HG03565 (cell line): ENCODE data around the gene NR1H2.
"Not testable (repeated sequence)": the region's sequence is repeated elsewhere in the genome, so short reads cannot be mapped to it uniquely, and the experiment has no call there.

Experiments used
- ATAC-seq: cut with Tn5 transposase; IDR thresholded peaks from one replicate; pipeline ENCODE4 v1.9.1; 2021; ENCODE audit warnings: mild to moderate bottlenecking, moderate library complexity; ENCODE audit not compliant: unreplicated experiment

NR1H2 gene

GRCh38 chr19:50377517-50377916 lies 1.3 kb downstream of the NR1H2 start:
- ATAC-seq: no peak

GRCh38 chr19:50378169-50378862 lies 2.1 kb downstream of the NR1H2 start:
- no peak for ATAC-seq

GRCh38 chr19:50378863-50379236 lies 2.6 kb downstream of the NR1H2 start:
- no peak for ATAC-seq

- no peak for ATAC-seq
These were observed 3.3 kb downstream of the NR1H2 start for GRCh38 chr19:50379602-50380001.

GRCh38 chr19:50380137-50380536 lies 3.9 kb downstream of the NR1H2 start:
- ATAC-seq: no peak

GRCh38 chr19:50380751-50381151 lies 4.5 kb downstream of the NR1H2 start:
- no peak for ATAC-seq

GRCh38 chr19:50381881-50382729 lies 5.8 kb downstream of the NR1H2 start:
- ATAC-seq: no peak

GRCh38 chr19:50383001-50383851 lies 7.0 kb downstream of the NR1H2 start:
- no peak for ATAC-seq

- peak; percentile 76 for ATAC-seq
These were observed 7.8 kb downstream of the NR1H2 start, which contains the start of gene POLD1 for GRCh38 chr19:50383852-50384684. TSS of gene POLD1 (plus strand) at chr19:50384347. CDS start at chr19:50398852, 14,505 bp downstream.

- no peak for ATAC-seq
These were observed 8.7 kb downstream of the NR1H2 start for GRCh38 chr19:50384685-50385535.

GRCh38 chr19:50387176-50387867 lies 11.1 kb downstream of the NR1H2 start:
- no peak for ATAC-seq

- ATAC-seq: no peak
These were observed 11.6 kb downstream of the NR1H2 start for GRCh38 chr19:50387868-50388245.

- ATAC-seq: not testable (repeated sequence)
These were observed 14.0 kb downstream of the NR1H2 start for GRCh38 chr19:50390295-50390694.

GRCh38 chr19:50390952-50391351 lies 14.7 kb downstream of the NR1H2 start:
- ATAC-seq: not testable (repeated sequence)

GRCh38 chr19:50392759-50393158 lies 16.5 kb downstream of the NR1H2 start:
- ATAC-seq: no peak

- no peak for ATAC-seq
These were observed 17.3 kb downstream of the NR1H2 start for GRCh38 chr19:50393589-50393988.

GRCh38 chr19:50394017-50394416 lies 17.8 kb downstream of the NR1H2 start:
- no peak for ATAC-seq

- no peak for ATAC-seq
These were observed 22.6 kb downstream of the NR1H2 start for GRCh38 chr19:50398675-50399367.
